A549 (cell line): ENCODE measurements around the gene DFFB.

Experiments used
- CTCF ChIP-seq: fragments of >200 bp; sonication (Bioruptor Twin); formaldehyde crosslinking; IDR thresholded peaks from 3 replicates; pipeline ENCODE4 v1.5.1; 2016
- EP300 ChIP-seq, 2 experiments: fragments of >200 bp; sonication (Bioruptor Twin); formaldehyde crosslinking; IDR thresholded peaks; 2 replicates in 1 of 2; 3 replicates in 1 of 2; pipeline ENCODE4 v1.6.1; 2016 to 2017
- GATA3 ChIP-seq: IDR thresholded peaks from 2 replicates; pipeline ENCODE4 v1.6.1; 2012; ENCODE audit warnings: borderline replicate concordance
- RAD21 ChIP-seq, 2 experiments: fragments of >200 bp in 1 of 2; sonication (Bioruptor Twin) in 1 of 2; formaldehyde crosslinking in 1 of 2; IDR thresholded peaks in 1 of 2; conservative IDR thresholded peaks in 1 of 2; 2 replicates in 1 of 2; 3 replicates in 1 of 2; pipeline ENCODE4 v1.6.1; 2012 to 2018; ENCODE audit warnings: inconsistent platforms in 1 of 2
- RCOR1 ChIP-seq: fragments of 150-350 bp; IDR thresholded peaks from 2 replicates; pipeline ENCODE4 v1.6.1; 2014; ENCODE audit warnings: antibody characterized with exemption, low read length, low read depth
- TF ChIP-seq, protein P1 (sequence below): fragments of 200-600 bp; sonication (generic); IDR thresholded peaks from 2 replicates; pipeline ENCODE4 v1.6.1; 2016; ENCODE audit warnings: antibody characterized with exemption, mild to moderate bottlenecking, moderate library complexity

GRCh38 chr1:3904843-3905185 is 47.5 kb downstream of the DFFB start:
- TF ChIP-seq RAD21 (conservative IDR thresholded peaks at IDR 0.05 in 1 of 2, IDR thresholded peaks at IDR 0.05 in 1 of 2) (no peak), RCOR1 (no peak), EP300 (IDR thresholded peaks at IDR 0.05) (no peak), GATA3 (no peak), CTCF (no peak)
- TF ChIP-seq, protein P1, sequence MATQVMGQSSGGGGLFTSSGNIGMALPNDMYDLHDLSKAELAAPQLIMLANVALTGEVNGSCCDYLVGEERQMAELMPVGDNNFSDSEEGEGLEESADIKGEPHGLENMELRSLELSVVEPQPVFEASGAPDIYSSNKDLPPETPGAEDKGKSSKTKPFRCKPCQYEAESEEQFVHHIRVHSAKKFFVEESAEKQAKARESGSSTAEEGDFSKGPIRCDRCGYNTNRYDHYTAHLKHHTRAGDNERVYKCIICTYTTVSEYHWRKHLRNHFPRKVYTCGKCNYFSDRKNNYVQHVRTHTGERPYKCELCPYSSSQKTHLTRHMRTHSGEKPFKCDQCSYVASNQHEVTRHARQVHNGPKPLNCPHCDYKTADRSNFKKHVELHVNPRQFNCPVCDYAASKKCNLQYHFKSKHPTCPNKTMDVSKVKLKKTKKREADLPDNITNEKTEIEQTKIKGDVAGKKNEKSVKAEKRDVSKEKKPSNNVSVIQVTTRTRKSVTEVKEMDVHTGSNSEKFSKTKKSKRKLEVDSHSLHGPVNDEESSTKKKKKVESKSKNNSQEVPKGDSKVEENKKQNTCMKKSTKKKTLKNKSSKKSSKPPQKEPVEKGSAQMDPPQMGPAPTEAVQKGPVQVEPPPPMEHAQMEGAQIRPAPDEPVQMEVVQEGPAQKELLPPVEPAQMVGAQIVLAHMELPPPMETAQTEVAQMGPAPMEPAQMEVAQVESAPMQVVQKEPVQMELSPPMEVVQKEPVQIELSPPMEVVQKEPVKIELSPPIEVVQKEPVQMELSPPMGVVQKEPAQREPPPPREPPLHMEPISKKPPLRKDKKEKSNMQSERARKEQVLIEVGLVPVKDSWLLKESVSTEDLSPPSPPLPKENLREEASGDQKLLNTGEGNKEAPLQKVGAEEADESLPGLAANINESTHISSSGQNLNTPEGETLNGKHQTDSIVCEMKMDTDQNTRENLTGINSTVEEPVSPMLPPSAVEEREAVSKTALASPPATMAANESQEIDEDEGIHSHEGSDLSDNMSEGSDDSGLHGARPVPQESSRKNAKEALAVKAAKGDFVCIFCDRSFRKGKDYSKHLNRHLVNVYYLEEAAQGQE, result no peak
